Measurements from ENCODE around the gene DAPK2. TPM values are rescaled to one million over a fixed set of nuclear protein-coding genes. Genes with fewer than 3 reads are reported as not detected.

DAPK2 gene
- total and polyA plus RNA-seq, 2 donors (not counting 1 experiment from before 2014, with no cell fraction given), result 8.3 to 31.9 TPM

DNA sequence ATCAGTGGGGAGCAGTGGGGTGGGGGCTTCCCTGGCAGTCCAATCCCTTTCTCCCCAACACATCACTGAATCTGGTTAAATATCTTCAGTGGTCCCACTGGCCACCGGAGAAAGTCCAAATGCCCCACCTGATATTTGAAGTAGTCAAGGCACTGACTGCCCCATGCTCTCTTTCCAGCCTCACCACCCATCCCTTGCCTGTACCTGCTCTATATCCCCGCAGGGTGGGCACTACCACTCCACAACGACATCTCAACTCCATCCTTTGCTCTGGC lies 101.7 kb downstream of the DAPK2 start:
- H3K4me3 Mint-ChIP-seq, result no peak overlapping the region
- no peak for TF ChIP-seq EZH2 (IDR thresholded peaks at IDR 0.05; ENCODE audit: borderline replicate concordance, insufficient read depth, low read depth, low read length, poor library complexity, severe bottlenecking)
- TF ChIP-seq, protein P1, sequence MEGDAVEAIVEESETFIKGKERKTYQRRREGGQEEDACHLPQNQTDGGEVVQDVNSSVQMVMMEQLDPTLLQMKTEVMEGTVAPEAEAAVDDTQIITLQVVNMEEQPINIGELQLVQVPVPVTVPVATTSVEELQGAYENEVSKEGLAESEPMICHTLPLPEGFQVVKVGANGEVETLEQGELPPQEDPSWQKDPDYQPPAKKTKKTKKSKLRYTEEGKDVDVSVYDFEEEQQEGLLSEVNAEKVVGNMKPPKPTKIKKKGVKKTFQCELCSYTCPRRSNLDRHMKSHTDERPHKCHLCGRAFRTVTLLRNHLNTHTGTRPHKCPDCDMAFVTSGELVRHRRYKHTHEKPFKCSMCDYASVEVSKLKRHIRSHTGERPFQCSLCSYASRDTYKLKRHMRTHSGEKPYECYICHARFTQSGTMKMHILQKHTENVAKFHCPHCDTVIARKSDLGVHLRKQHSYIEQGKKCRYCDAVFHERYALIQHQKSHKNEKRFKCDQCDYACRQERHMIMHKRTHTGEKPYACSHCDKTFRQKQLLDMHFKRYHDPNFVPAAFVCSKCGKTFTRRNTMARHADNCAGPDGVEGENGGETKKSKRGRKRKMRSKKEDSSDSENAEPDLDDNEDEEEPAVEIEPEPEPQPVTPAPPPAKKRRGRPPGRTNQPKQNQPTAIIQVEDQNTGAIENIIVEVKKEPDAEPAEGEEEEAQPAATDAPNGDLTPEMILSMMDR (IDR thresholded peaks at IDR 0.05), result no peak
- H3K79me2 ChIP-seq (ENCODE audit: control insufficient read depth, insufficient read depth, low read length), result no peaks in the 10 kb centered on the region
- 88% methylated on average over 3 of the region's 3 CpGs for WGBS (ENCODE audit: insufficient coverage)
- intact Hi-C loops (cut with micrococcal nuclease), result loop anchor here (2.0 kb wide), 1 partner anchor 66 kb away; no protein-coding TSS in a partner anchor
- POLR2A ChIA-PET, result no interaction called here
- DNase-seq (no peak), ATAC-seq (ENCODE audit: low read depth) (no peak)
- H2AFZ ChIP-seq (ENCODE audit: insufficient read depth, low read depth, low read length, poor library complexity, severe bottlenecking), result no peak overlapping the region
- H3K36me3 ChIP-seq (replicated peaks in 1 of 2; ENCODE audit: control extremely low read depth in 1 of 2, control insufficient read depth in 1 of 2, extremely low read depth in 1 of 2, insufficient read depth in 2 of 2, low read length in 1 of 2), result no peaks in the 10 kb centered on the region
- H3K27ac Mint-ChIP-seq, result peak overlapping the region; percentile 12
- no peaks in the 10 kb centered on the region for H4K20me1 ChIP-seq (ENCODE audit: control insufficient read depth, insufficient read depth, low read length, poor library complexity, severe bottlenecking)
- H3K9me3 ChIP-seq (ENCODE audit: control extremely low read depth in 1 of 3, control insufficient read depth in 2 of 3, insufficient read depth in 1 of 3, low read length in 2 of 3), result peaks cover 0 to 6% (median 0%) of the 10 kb centered on the region in 3 donors
- no peak overlapping the region for H3K4me3 ChIP-seq (ENCODE audit: control extremely low read depth in 1 of 5, extremely low read depth in 1 of 5, insufficient read depth in 1 of 5, low read depth in 2 of 5, low read length in 4 of 5)
- no peak overlapping the region for H3K27ac ChIP-seq (ENCODE audit: low read length in 2 of 2)
- H3K4me2 ChIP-seq (replicated peaks; ENCODE audit: low read depth, low read length, poor library complexity, severe bottlenecking), result no peak overlapping the region
- H3K9ac ChIP-seq (ENCODE audit: low read length), result no peak overlapping the region
- H3K4me1 Mint-ChIP-seq, result peaks cover 30% of the 10 kb centered on the region
- CTCF ChIA-PET, result interaction anchor here (0.6 to 5.6 kb wide), 20 partner anchors 10 to 342 kb away, joined by 3 to 53 read pairs (median 8); partner anchors contain the start of gene DAPK2
- H3K9me3 Mint-ChIP-seq (ENCODE audit: insufficient read depth), result no peaks in the 10 kb centered on the region
- peaks cover 0 to 2% (median 0%) of the 10 kb centered on the region in 4 experiments for H3K27me3 ChIP-seq (replicated peaks in 1 of 4; ENCODE audit: control extremely low read depth in 1 of 4, control insufficient read depth in 3 of 4, insufficient read depth in 4 of 4, low read length in 3 of 4)
- H3K27me3 Mint-ChIP-seq, result no peaks in the 10 kb centered on the region
- H3K4me1 ChIP-seq (ENCODE audit: control insufficient read depth in 2 of 2, insufficient read depth in 2 of 2, low read length in 2 of 2), result peaks cover 19 to 31% of the 10 kb centered on the region in 2 donors

DNA sequence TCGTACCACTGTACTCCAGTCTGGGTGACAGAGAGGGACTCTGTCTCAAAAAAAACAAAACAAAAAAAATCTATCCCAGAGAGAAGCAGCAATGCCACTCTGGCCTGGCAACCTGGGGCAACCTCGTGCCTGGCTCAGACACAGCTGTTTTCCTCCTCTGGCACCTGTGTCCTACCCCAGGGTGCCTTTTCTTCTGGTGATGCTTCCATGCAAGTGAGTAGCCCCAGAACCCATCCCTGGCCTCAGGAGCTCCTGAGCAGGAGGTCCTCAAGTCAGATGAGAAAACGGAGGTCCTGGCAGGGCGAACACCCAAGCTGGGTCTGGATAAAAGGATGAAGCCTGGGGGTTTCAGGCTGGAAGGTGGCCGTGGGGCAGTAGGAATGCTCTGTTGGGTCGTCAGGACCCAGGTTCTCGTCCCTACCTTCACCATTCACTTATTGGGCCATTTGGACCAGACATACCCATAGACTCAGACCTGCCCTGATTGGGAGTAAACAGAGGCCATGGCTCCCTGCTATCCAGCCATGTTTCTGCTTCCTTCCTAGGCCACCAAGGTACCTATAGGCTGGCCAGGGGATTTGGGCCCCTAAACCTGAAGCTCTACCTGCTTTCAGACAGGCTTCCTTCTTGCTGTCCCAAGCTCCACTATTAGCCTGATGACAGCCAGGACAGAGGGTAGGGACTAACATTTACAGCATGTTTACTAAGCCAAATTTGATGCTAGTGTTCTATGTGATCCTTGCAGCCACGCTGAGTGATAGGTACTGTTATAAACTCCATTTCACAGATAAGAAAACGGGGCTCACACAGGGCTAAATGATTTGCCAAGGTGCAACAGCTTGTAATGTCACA lies 102.2 kb downstream of the DAPK2 start:
- TF ChIP-seq, protein P1 (IDR thresholded peaks at IDR 0.05), result no peak
- TF ChIP-seq EZH2 (IDR thresholded peaks at IDR 0.05; ENCODE audit: borderline replicate concordance, insufficient read depth, low read depth, low read length, poor library complexity, severe bottlenecking), result no peak
- no peak overlapping the region for H3K9ac ChIP-seq (ENCODE audit: low read length)
- Mint-ChIP-seq H3K4me1 (peaks cover 32% of the 10 kb centered on the region), H3K9me3 (ENCODE audit: insufficient read depth) (no peaks in the 10 kb centered on the region), H3K27me3 (no peaks in the 10 kb centered on the region), H3K27ac (no peak overlapping the region), H3K4me3 (no peak overlapping the region)
- no peaks in the 10 kb centered on the region for H3K36me3 ChIP-seq (replicated peaks in 1 of 2; ENCODE audit: control extremely low read depth in 1 of 2, control insufficient read depth in 1 of 2, extremely low read depth in 1 of 2, insufficient read depth in 2 of 2, low read length in 1 of 2)
- ChIA-PET POLR2A (no interaction called here), CTCF (interaction anchor here (0.6 to 5.6 kb wide), 13 partner anchors 11 to 547 kb away, joined by 3 to 53 read pairs (median 8); partner anchors contain the start of gene DAPK2)
- intact Hi-C loops (cut with micrococcal nuclease), result loop anchor here (2.0 kb wide), 1 partner anchor 67 kb away; no protein-coding TSS in a partner anchor
- H3K27ac ChIP-seq (ENCODE audit: low read length in 2 of 2), result no peak overlapping the region
- H3K4me1 ChIP-seq (ENCODE audit: control insufficient read depth in 2 of 2, insufficient read depth in 2 of 2, low read length in 2 of 2), result peaks cover 22 to 33% of the 10 kb centered on the region in 2 donors
- H4K20me1 ChIP-seq (ENCODE audit: control insufficient read depth, insufficient read depth, low read length, poor library complexity, severe bottlenecking), result no peaks in the 10 kb centered on the region
- H3K9me3 ChIP-seq (ENCODE audit: control extremely low read depth in 1 of 3, control insufficient read depth in 2 of 3, insufficient read depth in 1 of 3, low read length in 2 of 3), result peaks cover 0 to 8% (median 0%) of the 10 kb centered on the region in 3 donors
- DNase-seq (no peak), ATAC-seq (ENCODE audit: low read depth) (no peak)
- peaks cover 0 to 2% (median 0%) of the 10 kb centered on the region in 4 experiments for H3K27me3 ChIP-seq (replicated peaks in 1 of 4; ENCODE audit: control extremely low read depth in 1 of 4, control insufficient read depth in 3 of 4, insufficient read depth in 4 of 4, low read length in 3 of 4)
- H3K79me2 ChIP-seq (ENCODE audit: control insufficient read depth, insufficient read depth, low read length), result no peaks in the 10 kb centered on the region
- no peak overlapping the region for H3K4me2 ChIP-seq (replicated peaks; ENCODE audit: low read depth, low read length, poor library complexity, severe bottlenecking)
- H2AFZ ChIP-seq (ENCODE audit: insufficient read depth, low read depth, low read length, poor library complexity, severe bottlenecking), result no peak overlapping the region
- 76% methylated on average over 6 of the region's 9 CpGs for WGBS (ENCODE audit: insufficient coverage)
- H3K4me3 ChIP-seq (ENCODE audit: control extremely low read depth in 1 of 5, extremely low read depth in 1 of 5, insufficient read depth in 1 of 5, low read depth in 2 of 5, low read length in 4 of 5), result no peak overlapping the region

Data from B cell (primary cell).